ENCODE data around the gene ASXL1. TPM values are rescaled to one million over a fixed set of nuclear protein-coding genes. Genes with fewer than 3 reads are reported as not detected.

The ASXL1 gene
- total and polyA plus RNA-seq, 8 donors: 9.0 to 185 (median 61.7) TPM

DNA sequence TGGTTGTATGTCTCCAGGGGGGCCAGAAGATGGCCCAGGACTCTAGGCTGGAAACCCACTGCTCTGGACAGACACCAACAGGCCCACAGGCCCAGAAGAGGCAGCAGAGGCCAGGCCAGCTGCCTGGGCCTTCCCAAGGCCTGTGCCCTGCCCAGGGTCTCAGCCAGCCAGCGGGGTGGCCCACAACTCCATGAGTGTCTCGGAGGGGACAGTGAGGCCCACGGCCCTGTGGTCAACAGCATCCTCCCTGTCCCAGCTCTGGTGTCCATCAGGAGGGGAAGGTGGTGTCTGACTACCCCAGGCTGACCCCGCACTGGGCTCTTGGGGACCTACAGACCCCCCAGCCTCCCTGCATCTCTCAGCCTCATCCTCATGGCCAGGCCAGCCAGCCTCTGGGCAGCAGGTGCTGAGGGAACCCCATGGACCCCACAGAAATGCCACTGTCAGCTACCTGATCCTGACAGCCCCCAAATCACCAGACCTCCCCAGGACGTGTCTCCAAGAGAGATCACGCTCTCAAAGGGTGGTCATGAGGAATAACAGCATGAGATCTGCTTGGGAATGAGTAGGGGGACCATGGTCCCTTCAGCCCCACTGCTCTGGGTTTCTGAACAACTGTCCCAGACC is 114.6 kb downstream of the ASXL1 start:
- 85 to 90% (median 88%) methylated on average over 5 to 6 of the region's 6 CpGs for WGBS, 5 donors
- H3K4me3 ChIP-seq: peak overlapping the region in 1 of 4 donors; percentile 41

DNA sequence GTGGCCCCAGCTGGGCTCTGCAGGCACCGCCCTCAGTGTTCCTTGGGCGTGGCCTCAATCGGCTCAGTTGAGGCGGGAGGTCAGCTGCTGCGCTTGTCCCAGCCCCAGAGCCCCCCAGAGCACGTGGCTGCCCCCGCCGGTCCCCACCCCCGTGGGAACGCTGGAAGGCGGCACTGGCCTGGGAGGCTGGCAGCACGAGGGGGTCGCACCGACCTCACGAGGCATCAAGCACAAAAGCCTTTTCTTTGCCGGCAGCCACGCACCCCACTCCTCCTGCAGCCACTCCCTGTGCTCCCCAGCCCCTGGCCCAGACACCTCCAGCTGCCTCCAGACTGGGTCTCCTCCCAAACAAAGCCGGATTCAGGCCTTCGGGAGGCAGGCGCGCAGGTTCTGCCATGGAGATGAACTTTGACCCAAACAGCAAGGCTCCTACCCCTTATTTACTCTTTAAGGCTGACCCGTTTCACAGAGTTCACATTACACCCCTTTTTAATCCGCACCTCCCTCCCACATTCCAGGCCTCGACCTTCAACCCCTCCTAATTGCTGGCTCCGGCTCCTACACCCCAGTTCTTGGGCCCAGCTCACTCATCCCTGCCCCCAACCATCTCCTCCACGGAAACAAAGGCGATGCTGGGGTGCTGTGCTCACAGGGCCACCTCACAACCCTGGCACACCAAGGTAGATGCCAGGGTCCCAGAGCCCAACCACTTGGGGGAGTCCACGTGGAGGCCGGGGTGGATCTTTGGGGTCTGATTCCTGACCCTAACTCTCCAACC is 115.3 kb downstream of the ASXL1 start:
- WGBS, 5 donors: 21 to 42% (median 29%) methylated on average over 13 to 29 of the region's 29 CpGs
- H3K4me1 ChIP-seq: peaks cover 75 to 97% (median 83%) of the 10 kb centered on the region in 4 donors
- no peaks in the 10 kb centered on the region for H3K27me3 ChIP-seq
- peaks cover 0 to 33% (median 12%) of the 10 kb centered on the region in 4 donors for H3K36me3 ChIP-seq
- TF ChIP-seq, protein P1, sequence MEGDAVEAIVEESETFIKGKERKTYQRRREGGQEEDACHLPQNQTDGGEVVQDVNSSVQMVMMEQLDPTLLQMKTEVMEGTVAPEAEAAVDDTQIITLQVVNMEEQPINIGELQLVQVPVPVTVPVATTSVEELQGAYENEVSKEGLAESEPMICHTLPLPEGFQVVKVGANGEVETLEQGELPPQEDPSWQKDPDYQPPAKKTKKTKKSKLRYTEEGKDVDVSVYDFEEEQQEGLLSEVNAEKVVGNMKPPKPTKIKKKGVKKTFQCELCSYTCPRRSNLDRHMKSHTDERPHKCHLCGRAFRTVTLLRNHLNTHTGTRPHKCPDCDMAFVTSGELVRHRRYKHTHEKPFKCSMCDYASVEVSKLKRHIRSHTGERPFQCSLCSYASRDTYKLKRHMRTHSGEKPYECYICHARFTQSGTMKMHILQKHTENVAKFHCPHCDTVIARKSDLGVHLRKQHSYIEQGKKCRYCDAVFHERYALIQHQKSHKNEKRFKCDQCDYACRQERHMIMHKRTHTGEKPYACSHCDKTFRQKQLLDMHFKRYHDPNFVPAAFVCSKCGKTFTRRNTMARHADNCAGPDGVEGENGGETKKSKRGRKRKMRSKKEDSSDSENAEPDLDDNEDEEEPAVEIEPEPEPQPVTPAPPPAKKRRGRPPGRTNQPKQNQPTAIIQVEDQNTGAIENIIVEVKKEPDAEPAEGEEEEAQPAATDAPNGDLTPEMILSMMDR (IDR thresholded peaks at IDR 0.05): no peak
- no peak for TF ChIP-seq POLR2AphosphoS5 (IDR thresholded peaks at IDR 0.05)
- TF ChIP-seq POLR2A (IDR thresholded peaks at IDR 0.05): no peak
- TF ChIP-seq EP300 (IDR thresholded peaks at IDR 0.05): no peak
- H3K9me3 ChIP-seq: no peaks in the 10 kb centered on the region
- peak in 1 of 2 donors; percentile 67 for DNase-seq
- H3K27ac ChIP-seq: peak overlapping the region; percentile 81 to 85 (median 84)
- H3K4me3 ChIP-seq: peak overlapping the region; percentile 9 to 41 (median 30)
- intact Hi-C loops (cut with DNase I; ENCODE audit: low total_unique reads): no loop called here

More for the DNA sequence above, 114.6 kb downstream of the ASXL1 start:
- Histone ChIP-seq H3K27me3 (no peaks in the 10 kb centered on the region), H3K27ac (peak overlapping the region; percentile 81 to 85 (median 84)), H3K4me1 (peaks cover 77 to 97% (median 85%) of the 10 kb centered on the region in 4 donors), H3K36me3 (peaks cover 0 to 33% (median 12%) of the 10 kb centered on the region in 4 donors), H3K9me3 (no peaks in the 10 kb centered on the region)
- intact Hi-C loops (cut with DNase I; ENCODE audit: low total_unique reads): no loop called here
- TF ChIP-seq, protein P1 (IDR thresholded peaks at IDR 0.05): no peak
- TF ChIP-seq POLR2AphosphoS5 (IDR thresholded peaks at IDR 0.05) (no peak), POLR2A (IDR thresholded peaks at IDR 0.05) (no peak), EP300 (IDR thresholded peaks at IDR 0.05) (no peak)
- DNase-seq: no peak

DNA sequence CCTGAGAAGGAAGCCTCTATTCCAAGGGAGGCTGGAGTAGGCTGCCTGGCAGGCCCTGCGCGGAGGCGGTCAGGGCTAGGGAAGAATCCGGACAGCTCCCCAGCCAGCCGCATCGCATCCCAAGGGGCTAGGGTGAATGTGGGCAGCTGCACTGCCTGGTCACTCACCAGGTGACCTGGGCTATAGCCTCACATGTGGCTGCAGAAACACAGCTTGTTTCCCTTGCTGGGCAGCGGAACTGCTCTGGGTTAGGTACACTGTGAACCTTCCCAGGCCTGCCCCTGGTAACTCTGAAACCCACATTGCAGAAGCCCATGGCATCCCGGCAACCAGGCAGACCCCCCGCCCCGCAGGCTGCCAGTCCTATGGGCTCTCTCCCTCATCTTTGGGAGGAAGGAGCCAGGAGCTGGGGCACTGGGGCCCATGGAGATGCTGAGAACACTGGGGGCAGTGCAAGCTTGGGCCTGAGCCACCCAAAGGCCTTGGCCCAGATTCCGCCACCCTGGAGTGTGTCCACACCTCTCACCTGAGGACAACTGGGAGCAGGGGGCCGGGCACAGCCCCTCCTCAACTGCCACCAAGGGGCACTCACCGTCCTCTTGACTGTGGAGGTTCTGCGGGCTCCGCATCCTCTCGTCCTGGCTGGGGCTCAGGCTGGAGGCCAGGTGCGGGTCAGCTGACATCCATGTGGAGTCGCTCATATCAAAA is 116.0 kb downstream of the ASXL1 start:
- Histone ChIP-seq H3K27ac (peak overlapping the region; percentile 81 to 85 (median 84)), H3K4me3 (peak overlapping the region; percentile 27 to 41 (median 34)), H3K9me3 (no peaks in the 10 kb centered on the region), H3K36me3 (peaks cover 0 to 33% (median 12%) of the 10 kb centered on the region in 4 donors), H3K27me3 (no peaks in the 10 kb centered on the region), H3K4me1 (peaks cover 71 to 99% (median 85%) of the 10 kb centered on the region in 4 donors)
- TF ChIP-seq POLR2A (IDR thresholded peaks at IDR 0.05) (no peak), EP300 (IDR thresholded peaks at IDR 0.05) (no peak), POLR2AphosphoS5 (IDR thresholded peaks at IDR 0.05) (no peak)
- TF ChIP-seq, protein P1 (IDR thresholded peaks at IDR 0.05): no peak
- intact Hi-C loops (cut with DNase I; ENCODE audit: low total_unique reads): no loop called here
- peak in 1 of 2 donors; percentile 60 for DNase-seq
- 37 to 64% (median 52%) methylated on average over 14 to 18 of the region's 18 CpGs for WGBS, 5 donors

DNA sequence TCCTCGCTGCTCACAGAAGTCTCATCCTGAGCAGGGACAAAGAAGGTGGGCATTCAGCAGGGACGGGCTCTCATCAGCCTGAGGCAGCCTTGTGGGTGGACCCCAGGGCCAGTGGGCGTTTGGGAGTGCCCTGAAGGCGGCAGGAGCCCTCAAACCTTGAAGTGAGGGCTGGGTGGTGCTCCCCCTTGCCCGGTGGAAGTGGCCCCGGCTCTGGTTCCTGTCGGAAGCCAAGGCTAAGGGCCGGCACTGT is 116.5 kb downstream of the ASXL1 start:
- H3K4me1 ChIP-seq: peaks cover 76 to 100% (median 89%) of the 10 kb centered on the region in 4 donors
- H3K9me3 ChIP-seq: no peaks in the 10 kb centered on the region
- H3K27ac ChIP-seq: peak overlapping the region; percentile 81 to 85 (median 84)
- no peak for DNase-seq
- H3K36me3 ChIP-seq: peaks cover 0 to 33% (median 12%) of the 10 kb centered on the region in 4 donors
- no peak for TF ChIP-seq POLR2A (IDR thresholded peaks at IDR 0.05)
- peak overlapping the region; percentile 27 to 41 (median 34) for H3K4me3 ChIP-seq
- 11 to 25% (median 17%) methylated on average over 2 to 8 of the region's 8 CpGs for WGBS, 5 donors
- no peaks in the 10 kb centered on the region for H3K27me3 ChIP-seq
- intact Hi-C loops (cut with DNase I; ENCODE audit: low total_unique reads): no loop called here

All from stomach (tissue), 9 donors.